ENCODE data around the gene IRF7.

DNA sequence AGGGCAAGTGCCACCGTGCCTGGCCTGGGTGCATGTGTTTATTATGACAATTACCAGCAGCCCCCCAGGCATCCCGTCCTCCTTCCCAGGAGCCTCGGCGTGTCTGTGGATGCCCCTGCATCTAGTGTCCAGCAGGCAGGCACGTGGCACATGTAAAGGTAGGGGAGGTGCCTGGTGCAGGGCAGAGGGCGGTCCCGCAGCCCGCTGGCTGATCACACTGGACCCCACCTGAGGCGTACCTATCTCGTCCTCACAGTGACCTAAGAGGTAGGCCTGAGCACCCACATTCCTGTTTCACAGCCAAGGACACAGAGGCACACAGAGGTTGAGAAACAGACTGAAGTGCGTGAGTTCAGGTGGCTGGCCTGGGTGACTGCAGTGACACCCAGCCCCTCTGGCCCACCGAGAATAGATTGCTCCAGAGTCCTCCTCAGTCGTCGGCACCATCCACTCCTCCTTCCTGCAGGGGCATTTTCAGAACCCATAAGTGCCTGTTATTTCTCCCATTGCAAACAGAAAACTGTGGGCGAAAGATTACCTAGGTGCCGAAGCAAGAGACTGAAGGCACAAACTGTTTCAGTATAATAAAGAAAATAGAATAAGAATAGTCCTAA is 42.5 kb downstream of the IRF7 start:
- TF ChIP-seq, protein P1, sequence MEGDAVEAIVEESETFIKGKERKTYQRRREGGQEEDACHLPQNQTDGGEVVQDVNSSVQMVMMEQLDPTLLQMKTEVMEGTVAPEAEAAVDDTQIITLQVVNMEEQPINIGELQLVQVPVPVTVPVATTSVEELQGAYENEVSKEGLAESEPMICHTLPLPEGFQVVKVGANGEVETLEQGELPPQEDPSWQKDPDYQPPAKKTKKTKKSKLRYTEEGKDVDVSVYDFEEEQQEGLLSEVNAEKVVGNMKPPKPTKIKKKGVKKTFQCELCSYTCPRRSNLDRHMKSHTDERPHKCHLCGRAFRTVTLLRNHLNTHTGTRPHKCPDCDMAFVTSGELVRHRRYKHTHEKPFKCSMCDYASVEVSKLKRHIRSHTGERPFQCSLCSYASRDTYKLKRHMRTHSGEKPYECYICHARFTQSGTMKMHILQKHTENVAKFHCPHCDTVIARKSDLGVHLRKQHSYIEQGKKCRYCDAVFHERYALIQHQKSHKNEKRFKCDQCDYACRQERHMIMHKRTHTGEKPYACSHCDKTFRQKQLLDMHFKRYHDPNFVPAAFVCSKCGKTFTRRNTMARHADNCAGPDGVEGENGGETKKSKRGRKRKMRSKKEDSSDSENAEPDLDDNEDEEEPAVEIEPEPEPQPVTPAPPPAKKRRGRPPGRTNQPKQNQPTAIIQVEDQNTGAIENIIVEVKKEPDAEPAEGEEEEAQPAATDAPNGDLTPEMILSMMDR (IDR thresholded peaks at IDR 0.05; ENCODE audit: low read depth, low read length): no peak
- no peak for TF ChIP-seq POLR2A (IDR thresholded peaks at IDR 0.05; ENCODE audit: extremely low read depth, insufficient read length)
